Measurements from ENCODE around the gene INSC.
A peak's percentile ranks its signal among the peaks of the same experiment; 100 is the strongest.

INSC gene

GRCh38 chr11:15157181-15157580 is 42.5 kb downstream of the INSC start:
- TF ChIP-seq CTCF (IDR thresholded peaks at IDR 0.05) = no peak

- no peak for TF ChIP-seq CTCF (IDR thresholded peaks at IDR 0.05)
Measured at GRCh38 chr11:15157606-15158137, 42.9 kb downstream of the INSC start.

- TF ChIP-seq CTCF (IDR thresholded peaks at IDR 0.05) = no peak
Measured at GRCh38 chr11:15158351-15159015, 43.8 kb downstream of the INSC start.

- peak; percentile 55 for TF ChIP-seq CTCF (IDR thresholded peaks at IDR 0.05)
Measured at GRCh38 chr11:15159085-15159484, 44.4 kb downstream of the INSC start.

GRCh38 chr11:15161790-15162189 is 47.1 kb downstream of the INSC start:
- no peak for TF ChIP-seq CTCF (IDR thresholded peaks at IDR 0.05)

- no peak for TF ChIP-seq CTCF (IDR thresholded peaks at IDR 0.05)
Measured at GRCh38 chr11:15163136-15163535, 48.4 kb downstream of the INSC start.

- no peak for TF ChIP-seq CTCF (IDR thresholded peaks at IDR 0.05)
Measured at GRCh38 chr11:15166204-15166603, 51.5 kb downstream of the INSC start.
